NCI-H1048 (cell line): ENCODE results near the gene CACNA2D3.
A peak's percentile ranks its signal among the peaks of the same experiment; 100 is the strongest.

Experiments used
- DNase-seq: peaks from one replicate; lab custom pipeline; 2025; lab: John Stamatoyannopoulos, UW

The CACNA2D3 gene

DNA sequence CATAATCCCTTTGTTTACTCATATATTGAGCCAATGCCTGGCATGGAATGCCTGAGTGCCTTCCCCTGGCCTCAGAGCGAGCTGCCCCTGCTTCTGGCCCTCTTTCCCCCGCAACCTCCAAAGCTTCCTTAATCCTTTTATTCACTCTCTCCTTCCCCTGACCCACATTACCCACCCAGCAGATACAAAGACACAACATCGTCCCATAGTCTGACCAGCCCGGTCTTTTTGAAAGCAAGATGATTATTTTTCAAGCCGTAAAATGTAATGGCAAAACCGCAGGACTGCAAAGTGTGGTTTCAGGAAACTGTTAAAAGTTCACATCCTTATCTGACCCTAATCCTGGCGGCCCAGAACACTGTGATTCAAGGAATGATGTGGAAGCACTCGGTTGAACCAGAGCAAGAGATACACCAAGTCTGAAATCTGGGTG is 883.9 kb downstream of the CACNA2D3 start:
- peak; percentile 46 for DNase-seq

DNA sequence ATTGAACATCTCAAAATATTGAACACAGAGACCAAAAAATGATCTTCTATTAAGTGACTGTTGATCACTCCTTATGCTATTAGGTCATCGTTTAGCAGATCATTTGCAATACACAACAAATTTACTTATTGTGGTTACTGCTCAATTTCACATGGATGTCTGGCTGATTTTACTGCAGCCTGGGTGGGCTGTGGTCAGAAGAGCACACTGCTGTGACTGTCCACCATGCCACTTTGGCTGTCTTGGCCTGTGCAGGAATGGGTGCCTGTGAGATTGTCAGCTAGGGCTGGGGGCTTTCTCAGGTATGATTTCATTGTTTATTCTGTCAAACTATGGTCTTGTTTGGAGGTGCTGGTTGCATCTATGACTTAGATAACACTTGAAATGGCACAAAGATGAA is 885.6 kb downstream of the CACNA2D3 start:
- DNase-seq = no peak

DNA sequence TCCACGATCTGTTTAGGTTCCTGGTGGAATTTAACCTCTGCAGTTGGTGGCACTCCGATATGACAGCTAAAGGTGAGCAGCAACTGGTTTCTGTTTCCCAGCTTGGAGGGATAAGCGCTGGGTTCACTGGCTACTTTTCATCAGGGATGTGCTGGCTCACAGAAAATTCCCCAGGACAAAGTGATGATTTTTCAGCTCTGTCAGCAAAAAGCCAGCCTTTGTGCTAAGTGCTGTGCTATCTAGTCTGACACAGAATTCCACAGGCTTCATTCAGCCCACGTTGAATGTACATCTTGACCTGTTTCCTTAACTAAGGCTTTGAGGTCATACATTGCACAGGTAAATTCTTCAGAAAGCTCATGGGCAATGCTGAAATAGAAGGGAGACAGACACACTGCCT is 887.0 kb downstream of the CACNA2D3 start:
- DNase-seq = no peak

DNA sequence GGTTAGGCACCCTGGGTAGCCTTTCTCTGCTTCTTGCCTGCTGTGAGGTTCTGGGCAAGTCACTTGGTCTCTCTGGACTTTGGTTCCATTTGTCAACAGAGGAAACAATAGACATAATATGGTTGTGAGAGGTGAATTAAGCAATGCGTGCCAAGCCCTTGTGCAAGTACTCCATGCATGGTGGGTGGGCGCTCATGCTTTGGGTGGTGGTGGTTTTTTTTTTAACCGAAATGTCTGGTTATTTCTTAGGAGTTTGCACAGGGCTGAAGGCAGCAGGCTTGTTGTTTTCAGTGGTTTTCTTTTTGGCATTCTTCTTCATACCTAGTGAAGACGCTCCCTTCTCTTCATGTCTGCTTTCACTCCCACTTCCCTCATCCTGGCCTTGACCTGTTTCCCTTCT is 889.7 kb downstream of the CACNA2D3 start:
- no peak for DNase-seq

DNA sequence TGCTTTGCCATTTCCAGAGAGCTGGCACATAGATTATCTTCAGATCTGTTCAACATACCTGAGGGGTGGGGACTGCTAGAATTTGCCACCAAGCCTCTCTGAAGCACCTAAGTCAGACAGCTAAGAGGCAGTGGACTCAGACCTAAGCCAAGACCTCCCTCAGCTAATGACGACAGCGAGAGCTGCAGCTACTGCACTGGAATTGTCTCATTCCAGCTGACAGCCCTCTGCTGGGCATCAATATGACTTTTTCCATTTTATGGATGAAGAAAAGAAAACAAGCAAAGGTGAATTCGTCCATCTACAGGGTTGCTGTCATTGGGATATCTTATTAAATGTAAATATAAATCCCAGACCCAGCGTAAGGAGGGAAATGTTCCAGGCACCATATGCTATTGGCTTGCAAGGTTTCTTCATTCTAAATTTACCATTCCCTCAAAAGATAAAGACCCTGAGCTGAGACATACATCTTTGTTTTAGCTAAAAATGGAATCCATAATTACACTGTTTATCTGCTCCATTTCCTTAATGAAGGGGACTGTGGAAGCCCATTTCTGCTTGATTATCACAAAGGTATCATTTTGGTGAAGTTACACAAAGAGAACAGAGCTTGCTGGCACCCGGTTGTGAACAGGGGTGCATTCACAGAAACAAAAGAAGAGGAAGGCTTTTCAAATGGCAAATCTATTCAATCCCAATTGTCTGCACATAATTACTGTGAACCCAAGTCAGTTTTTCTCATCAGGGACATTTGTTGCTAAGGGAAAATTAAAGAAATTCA is 891.0 kb downstream of the CACNA2D3 start:
- DNase-seq = no peak

DNA sequence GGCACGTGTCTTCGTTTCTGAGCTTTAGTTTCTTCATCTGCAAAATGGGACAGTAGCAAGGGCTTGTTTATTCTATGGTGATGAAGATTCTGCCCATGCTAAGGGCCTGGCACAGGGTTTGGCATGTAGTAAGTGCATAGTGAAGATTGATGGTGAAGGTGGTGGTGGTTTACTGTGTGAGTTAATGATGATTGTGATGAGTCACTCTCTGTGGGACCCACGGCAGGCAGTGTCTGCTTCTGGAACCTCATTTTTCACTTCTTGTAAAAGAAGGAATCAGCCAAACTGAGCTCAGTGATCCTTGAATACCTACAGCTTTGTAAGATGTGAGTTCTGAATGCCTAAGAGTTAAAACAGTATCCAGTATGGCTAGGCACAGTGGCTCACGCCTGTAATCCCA is 891.7 kb downstream of the CACNA2D3 start:
- no peak for DNase-seq

DNA sequence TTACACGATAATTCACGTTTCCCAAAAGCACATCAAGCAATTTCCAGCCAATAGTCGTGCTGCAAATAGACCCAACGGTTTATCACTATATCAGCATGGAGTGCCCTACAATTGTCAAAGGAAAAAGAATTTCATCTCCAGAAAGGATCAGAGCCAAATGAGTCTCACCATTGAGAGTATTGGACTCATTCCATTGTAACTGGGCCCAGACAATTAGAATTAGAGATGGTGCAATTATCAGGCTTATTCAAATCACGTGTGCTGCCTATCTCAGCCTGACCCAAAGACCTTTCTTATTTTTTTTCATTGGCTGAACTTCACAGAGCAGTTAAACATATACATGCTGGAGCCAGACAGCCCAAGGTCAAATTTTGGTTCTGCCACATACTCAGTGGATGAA is 892.6 kb downstream of the CACNA2D3 start:
- no peak for DNase-seq

DNA sequence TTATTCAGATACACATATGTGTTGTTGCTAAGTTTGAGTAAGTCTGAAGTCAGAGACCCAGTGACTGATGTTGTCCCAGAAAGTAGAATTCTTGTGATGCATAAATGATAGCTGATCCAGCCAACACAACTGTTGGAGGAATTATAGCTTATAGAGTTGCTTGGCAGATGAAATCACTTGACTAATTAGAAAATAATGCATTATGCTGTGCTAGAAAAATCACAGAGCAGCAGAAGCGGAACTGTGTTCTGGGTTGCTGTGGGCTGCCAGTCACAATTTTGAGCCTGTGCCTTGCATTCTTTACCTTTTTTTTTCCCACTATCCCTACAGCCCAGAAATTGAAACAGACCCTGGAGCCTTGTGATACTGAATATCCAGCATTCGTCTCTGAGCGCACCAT is 895.5 kb downstream of the CACNA2D3 start:
- no peak for DNase-seq

DNA sequence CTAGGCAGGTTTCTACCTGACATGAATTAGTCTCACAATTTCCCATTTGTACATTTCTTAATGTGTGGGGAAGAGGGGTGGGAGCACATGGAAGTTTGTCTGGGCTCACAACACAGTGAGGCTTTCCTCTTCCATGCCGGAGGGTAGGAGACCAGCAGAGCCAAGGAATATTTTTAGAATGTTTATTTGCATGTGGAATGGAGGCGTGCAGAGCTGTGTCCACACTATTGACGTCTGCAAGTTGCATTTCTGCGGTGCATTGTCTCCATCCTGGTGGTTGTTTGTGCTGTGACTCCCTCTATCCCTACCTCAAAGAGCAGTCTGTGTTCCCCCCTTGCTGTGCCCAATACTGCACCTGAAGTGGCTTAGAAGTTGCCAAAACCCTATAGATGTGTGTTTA is 908.6 kb downstream of the CACNA2D3 start:
- no peak for DNase-seq

DNA sequence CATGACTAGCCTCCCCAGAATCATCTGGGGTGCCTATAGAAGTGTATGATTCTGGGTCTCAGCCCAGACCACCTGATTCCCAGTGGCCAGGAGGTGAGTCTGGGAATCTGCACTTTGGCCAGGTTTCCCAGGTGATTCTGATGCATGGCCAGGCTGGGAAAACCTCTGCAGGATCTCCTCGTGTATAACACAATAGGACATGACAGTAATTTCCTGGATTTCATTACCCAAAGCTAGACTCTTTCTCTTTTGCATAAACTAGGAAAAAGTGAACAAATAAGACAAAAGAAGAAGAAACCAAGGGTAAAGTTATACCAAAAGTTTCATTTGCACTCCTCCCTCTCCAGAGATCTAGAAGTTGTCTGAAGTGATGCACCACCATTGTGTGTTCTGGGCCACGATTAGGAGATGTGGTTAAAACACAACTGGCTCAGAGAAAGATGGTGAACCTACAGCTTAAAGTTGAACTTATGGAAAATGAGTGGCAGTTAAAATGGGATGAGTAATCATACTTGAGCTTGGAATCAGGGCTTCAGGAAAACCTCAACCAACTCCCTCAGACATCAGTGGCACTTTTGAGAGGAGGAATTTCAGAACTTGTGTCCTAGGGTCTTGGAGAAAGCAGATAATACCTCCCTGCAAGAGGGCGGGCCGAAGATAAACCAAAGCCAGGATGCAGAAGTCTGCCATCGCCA is 914.7 kb downstream of the CACNA2D3 start:
- DNase-seq = no peak

DNA sequence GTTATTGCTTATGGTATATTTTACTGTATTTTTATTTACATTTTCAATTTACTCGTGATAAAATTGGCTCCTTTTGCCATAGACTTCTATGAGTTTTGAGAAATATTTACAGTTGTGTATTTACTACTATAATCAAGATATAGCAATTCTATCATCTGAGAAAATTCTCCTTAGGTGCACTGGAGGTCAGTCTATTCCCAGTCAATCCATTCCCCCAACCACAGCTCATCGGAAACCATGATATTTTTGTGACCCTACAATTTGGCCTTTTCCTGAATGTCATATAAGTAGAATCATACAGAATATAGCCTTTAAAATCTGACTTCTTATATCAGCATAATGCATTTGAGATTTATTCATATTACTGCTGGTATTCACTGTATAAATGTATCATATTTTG is 920.2 kb downstream of the CACNA2D3 start:
- DNase-seq = no peak

DNA sequence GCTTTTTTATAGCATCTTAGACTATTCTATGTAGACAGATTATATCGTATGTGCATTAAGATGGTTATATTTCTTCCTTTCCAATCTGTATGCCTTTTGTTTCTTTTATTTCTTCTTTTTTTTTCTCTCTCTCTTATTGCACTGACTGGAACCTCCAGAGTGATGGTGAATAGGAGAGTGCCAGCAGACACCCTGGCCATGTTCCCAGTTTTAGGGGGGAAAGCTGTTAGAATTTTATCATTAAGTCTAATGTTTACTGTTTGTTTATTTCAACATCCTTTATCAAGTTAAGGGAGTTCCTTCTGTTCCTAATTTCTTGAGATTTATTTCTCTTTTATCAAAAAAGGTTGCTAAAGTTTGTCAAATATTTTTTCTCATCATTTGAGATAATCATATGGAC is 922.1 kb downstream of the CACNA2D3 start:
- DNase-seq = no peak

DNA sequence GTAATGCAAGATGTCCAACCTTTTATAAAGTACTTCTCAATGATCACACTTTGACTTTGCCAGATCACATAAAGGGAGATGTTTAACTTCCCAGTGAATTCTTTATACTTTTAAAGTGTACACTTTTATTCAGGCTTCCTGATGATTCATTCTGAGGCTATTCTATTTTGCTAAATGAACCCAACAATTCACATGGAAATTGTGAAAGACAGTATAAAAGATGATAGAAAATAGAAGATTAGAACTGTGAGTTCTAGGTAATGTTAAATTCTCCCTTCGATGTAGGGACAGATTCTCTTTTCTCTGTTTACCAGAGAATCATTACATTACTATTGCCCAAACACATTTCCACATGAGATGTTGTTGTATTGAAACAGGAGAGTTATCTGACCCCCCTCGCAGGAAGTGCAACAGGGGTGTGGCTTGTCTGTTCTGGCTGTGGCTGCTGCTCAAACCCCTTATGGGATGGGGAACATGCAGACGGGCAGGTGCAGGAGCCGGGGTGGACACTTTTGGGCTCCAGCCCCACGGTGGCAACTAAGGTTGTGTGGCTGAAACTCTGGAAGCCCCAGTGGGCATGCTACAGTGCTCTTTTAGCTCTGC is 936.8 kb downstream of the CACNA2D3 start:
- DNase-seq = no peak

DNA sequence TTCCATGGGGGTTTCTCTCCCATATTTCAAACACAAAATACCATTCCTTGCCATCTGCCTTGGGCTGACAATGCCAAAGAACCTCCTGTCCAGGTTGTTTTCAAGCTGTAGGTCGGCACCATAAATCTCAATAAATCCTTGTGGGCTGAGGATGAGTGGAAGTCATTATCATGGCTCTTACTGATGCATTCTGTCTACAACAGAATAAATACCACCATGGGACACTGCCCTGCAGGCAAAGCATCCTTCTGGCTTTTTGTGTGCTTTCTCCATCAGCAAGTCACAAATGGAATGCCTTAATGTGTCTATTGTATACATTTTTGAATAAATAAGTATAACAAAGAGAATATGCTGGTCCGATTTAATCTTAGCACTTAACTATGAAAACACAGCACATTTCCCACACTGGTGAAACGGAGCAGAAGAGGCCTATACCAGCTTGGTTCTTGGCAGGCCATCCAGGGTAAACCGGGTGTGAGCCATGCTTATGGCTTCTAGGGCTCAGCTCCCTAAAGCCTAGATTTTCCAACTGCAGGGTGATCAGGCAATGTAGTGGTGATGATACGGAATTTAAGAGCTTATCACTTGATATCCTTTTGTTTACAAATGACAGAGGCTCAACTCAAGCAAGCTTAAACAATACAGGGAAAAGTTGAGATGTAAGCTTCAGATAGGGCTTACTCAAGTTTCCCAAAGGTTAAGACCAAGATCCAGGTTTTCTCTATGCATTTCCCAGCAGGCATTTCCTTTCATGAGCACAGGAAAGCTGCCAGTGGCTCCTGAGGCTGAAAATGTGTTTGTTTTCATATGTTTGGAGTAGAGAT is 938.8 kb downstream of the CACNA2D3 start:
- DNase-seq = no peak

DNA sequence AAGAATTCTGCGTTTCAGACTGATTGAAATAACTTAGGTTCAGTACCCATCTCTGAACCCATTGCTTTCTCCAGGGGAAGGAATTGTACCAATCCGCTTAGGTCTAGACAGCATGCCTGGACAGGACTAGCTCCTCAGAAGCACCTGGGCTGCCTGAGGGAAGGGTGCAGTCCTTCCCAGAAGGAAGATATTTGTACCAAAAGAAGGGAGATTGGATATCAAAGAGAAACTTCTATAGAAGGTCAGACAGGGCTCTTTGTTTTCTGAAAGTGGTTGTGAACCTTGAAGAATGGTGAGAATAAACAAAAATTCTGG is 939.3 kb downstream of the CACNA2D3 start:
- DNase-seq = no peak

DNA sequence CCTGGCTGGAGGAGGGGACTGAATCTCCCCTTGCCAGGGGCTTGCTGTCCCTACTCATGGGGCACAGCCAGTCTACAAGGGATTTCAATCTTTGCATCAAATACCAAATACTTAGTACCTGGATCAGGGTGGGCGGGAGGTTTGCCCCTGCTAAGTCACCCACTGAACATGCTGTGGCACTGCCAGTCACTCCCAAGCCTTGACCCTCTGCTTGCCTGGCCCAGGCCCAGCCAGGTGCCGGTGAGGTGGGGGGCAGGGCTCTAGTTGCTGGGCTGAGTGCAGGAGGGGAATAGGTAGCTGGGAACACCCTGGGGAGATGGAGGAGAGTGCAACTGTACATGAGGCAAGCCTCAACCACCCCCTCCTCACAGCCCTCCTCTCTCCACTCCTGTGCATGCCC is 941.8 kb downstream of the CACNA2D3 start:
- no peak for DNase-seq

DNA sequence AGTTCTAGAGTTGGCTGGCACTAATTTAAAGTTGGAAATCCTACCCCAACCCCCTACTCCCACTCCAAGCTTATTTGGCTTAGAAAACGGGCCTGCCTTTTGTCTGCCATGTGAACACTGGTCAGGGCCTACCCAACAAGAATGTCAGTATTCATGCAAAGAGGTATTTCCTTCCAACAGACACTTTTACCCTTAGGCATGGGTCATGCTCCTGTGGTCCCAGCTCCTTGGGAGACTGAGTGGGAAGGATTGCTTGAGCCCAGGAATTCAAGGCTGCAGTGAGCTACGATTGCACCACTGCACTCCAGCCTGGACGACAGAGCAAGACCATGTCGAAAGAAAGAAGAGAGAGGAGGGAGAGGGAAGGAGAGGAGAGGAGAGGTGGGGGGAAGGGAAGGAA is 943.0 kb downstream of the CACNA2D3 start:
- no peak for DNase-seq

DNA sequence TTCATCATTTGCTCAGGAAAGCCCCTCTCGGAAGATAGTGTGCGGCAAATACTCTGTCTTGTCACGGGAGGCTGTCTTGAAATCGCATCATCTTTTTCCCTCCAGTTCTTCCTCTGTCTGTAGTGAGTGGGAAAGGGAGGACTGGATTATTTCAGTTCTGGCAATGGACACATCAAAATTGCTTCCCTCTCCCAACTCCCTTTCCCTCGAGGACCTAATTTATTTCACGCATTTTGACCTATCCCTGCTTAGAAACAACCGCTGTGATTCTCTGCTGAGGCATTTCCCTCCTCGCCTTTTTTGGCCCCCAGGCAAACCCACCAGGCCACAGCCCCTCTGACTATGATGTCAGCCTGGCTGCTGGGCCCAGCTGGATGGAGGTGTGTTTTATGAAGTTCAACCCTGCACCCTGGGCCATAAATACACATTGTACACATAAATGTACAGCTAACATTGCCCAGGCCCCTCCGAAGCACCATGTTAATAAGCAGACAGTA is 944.2 kb downstream of the CACNA2D3 start:
- no peak for DNase-seq

DNA sequence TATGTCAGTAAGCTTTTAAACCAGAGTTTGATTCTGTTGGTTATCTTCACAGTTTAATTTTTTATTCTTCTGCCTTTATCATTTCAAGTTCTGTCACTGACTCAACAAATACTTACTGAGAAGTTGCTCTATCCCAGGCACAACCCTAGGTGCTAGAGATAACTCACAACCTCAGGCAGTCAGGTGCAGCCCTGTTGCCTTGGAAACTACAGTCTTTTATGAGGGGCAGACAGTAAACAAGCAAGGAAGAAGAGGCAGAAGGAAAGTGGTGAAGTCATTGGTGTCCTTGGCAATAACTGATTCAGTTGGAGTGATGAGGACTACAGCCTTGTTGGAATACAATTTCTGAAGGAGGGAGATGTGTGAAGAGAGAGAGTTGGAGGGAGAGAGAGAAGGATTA is 947.6 kb downstream of the CACNA2D3 start:
- DNase-seq = no peak

DNA sequence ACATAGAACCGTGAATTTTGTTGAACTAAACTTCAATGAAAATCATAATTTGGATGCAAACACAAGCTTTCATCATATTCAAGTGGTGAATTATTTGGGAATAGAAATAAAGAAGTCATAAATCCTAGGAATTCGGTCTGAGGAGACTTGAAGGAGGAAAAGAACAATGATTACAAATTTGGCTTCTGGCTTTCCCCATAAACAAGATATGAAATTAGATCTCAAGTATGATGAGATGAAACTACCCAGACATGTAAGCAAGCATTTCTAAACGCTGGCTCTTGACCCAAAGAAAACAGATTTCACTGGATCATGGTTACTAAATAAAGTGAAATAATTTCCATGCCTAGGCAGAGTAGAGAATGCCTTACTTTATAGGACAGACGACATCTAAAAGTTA is 952.4 kb downstream of the CACNA2D3 start:
- DNase-seq = no peak

DNA sequence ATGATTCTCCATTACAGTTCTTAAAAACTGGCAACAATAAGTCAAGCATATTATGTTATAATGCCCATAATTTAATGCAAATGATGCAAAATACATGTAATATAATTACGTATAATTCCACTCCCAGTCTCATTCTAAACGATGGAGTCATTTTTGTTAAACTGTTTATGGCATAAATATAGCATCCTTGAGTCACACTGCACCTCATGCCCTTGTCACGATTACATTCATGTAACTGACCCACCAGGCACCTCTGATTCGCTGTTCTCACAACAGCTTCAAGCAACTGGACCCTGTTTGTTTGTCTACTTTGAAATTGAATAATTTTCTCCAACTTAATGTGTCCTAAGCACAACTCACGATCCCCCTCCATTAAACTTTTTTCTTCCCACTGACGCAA is 953.5 kb downstream of the CACNA2D3 start:
- no peak for DNase-seq

DNA sequence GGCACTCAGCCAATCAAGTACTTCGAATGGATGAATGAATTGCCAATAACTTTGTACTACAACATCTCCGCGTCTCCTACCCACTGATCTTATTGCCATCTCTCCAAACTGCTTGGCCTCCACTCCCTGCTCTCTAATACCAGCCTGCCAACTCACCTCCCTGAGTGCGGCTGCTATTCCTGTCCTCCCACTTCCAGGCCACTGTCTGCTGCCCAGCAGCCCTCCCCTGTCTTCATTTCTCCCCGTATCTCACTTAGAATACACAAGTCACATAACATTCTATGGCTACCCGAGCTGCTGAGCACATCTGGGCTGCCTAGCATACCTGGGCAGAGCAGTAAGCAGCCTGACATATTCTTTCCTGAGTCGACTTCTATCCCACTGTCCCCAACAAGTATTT is 955.4 kb downstream of the CACNA2D3 start:
- no peak for DNase-seq
